GM19351 (cell line): ENCODE measurements around the gene CALM3.
"Not testable (repeated sequence)": the region's sequence is repeated elsewhere in the genome, so short reads cannot be mapped to it uniquely, and the experiment has no call there.

Source experiments
- ATAC-seq: cut with Tn5 transposase; IDR thresholded peaks from one replicate; pipeline ENCODE4 v1.9.1; 2021; ENCODE audit warnings: mild to moderate bottlenecking, moderate library complexity; ENCODE audit not compliant: unreplicated experiment

CALM3 gene

DNA sequence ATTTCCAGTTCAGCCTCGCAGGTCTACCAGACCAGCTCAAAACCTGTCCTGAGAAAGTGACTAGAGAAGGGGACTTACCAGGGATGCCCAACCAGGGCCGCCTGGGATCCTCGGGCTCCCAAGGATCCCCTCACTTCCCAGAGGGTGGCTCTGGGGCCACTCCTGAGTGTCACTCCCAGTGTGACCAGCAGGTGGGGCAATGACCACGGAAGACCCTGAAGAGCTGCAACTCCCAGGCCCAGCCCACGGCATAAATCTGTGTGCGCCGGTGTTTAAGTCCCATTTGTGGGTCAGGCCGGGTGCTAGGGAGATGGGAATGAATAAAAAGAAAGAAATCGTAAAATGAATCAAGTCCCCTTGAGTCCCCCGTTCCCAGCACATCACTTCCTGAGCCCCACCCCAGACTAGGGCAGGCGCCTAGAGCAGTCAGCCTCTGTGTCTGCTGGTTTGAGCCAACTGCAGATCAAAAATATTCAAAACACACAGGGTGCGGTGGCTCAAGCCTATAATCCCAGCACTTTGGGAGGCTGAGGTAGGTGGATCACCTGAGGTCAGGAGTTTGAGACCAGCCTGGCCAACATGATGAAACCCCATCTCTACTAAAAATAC, 13.1 kb downstream of the CALM3 start:
- ATAC-seq = no peak

DNA sequence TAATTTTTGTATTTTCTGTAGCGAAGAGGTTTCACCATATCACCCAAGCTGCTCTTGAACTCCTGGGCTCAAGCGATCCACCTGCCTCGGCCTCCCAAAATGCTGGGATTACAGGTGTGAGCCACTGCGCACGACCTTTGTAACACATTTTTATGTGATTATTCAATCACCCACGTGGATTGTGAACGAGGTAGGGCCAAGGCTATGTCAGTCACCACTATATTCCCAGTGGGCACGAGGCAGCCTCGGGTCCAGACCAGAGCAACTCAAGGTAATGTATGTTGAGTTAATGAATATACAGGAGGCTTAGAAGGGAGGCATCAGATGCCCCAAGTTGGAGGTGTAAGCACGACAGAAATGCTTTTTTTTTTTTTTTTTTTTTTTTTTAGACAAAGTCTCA, 14.8 kb downstream of the CALM3 start:
- ATAC-seq = no peak

DNA sequence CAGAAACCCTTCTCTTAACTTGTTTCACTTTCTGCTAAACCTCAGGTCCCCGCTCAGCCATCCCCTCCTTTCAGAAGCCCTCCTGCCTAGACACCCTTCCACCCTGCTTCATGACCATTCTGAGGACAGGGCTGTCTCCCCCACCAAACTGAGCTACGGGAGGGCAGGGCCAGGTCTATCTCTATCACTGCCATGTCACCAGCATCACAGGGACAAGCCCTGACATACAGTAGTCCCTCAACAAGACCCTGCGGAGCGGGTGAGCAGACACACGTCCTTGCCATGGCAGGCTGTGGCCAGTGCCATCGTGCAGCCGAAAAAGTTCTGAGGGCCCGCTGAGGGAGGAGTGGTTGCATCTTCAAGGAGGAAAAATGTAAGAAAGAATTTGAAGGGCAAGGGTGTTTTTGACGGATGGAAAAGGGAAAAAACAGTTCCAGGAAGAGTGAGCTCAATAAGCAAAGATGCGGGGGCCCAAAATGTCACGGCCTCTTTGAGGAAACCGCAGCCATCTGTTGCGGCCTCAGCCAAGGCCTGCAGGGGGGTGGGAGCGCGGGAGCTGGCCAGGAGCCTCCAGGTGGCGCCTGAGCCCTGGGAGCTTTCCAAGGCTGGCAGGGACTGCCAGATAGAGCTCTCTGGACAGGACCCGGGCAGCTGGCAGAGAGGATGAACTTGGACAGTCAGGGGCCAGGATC, 15.6 kb downstream of the CALM3 start:
- no peak for ATAC-seq

DNA sequence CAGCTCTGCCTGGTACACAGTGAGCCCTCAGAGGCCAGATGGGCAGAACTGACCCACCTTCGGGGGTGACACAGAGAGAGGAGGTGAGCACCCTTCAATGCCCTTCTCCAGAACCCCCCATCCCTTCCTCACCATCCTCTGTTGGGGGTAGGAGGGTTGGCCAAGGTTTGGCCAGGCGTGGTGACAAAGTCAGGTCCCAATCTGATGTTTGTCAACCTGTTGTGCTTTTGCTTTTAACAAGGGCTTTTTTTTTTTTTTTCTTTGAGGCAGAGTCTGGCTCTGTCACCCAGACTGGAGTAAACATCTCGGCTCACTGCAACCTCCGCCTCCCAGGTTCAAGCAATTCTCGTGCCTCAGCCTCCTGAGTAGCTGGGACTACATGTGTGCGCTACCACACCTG, 16.5 kb downstream of the CALM3 start:
- ATAC-seq = no peak

DNA sequence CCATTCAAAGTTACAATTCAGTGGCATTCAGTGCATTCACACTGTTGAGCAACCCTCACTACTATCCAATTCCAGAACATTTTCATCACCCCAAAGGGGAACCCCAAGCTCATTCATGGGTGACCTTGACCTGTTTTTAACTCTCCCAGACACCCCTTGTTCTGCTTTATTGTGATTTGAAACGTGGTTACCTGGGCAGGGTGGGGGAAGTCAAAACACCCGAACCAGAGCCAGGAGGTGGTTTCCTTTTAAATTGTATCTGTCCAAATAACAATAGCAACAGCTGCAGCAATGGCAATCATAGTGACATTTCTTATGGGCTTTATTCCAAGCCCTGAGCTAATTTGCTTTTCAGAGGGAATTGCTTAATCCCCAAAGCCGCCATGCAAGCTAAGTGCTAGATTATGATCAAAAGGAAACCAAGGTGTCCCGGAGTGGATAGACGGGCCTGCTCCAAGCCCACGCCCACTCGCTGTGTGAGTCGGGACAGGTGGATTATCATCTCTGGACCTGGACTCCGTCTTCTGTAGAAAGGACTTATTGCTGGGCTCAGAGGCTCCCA, 17.6 kb downstream of the CALM3 start:
- no peak for ATAC-seq

DNA sequence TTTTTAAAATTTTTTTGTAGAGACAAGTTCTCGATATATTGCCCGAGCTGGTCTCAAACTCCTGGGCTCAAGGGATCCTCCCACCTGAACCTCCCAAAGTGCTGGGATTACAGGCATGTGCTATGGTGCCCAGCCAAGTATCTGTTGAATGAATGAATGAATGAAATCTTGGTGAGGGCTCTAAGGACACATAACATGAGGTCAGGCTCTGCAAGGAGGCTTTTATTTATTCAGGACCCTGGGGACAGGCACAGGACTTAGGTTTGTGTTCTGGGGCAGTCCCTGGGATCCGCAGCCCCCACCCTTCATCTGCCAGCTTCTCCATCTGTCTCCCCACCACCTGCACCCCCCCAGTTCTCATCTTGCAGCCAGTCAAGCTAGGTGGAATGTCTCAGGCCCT, 19.1 kb downstream of the CALM3 start:
- ATAC-seq = no peak

DNA sequence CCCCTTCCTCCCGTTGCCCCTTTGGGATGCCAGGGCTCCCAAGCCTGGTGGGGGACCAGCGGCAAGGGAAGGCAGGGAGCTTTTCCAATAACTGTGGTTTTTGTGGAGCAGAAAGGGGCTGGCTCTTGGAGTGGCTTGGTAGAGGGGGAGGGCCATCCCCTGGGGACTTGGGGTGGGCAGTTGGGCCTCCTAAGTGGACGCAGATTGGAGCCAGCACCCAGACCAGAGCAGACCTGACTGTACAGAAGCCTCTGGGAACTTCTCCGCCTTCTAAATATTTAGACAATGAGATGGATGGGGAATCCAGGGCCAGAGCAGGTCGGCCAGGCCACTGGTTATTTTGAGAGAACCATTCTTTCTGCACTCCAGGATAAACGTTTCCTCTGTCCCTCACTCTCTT, 19.6 kb downstream of the CALM3 start:
- no peak for ATAC-seq

DNA sequence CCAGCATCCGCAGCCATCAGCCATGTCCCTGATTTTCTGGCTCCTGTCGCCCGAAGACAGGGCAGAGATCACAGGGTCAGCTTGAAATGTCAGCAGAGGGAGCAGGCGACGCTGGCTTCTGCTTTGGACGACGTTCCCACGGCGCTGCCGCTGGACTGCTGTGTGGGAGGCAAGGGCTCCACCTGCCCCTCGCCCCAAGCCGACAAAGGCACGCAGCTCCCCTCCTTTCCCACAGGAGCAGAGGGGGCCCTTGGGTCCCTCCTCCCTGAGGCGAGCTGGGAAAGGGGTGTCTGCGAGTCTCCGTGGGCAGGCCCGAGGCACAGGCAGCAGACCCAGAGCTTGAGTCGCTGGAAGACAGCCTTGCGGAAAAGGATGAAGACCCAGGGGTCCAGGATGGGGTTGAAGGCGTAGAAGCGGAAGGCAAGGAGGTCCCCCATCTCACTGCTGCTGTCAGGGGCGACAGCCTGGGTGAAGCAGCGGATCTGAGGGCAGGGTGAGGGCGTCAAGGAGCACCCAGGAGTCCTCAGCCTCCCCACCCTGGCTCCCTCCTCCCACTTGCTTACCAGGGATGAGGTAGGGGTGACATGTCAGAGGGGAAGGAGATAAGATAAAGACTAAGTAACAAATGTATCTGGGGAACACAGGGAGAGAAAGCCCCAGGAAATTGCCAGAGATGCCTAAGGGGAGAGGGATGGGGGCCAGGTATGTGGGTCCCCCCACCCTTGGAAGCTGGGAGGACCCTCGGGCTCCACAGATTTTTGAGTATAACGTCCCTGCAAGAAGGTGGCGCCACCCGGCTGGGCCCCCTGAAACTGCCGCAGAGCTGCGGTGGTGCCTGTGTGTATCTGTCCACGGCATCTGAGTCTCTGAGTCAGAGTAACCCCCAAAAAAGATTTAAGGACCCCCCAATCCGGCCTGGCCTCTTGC, 20.3 kb downstream of the CALM3 start:
- no peak for ATAC-seq

DNA sequence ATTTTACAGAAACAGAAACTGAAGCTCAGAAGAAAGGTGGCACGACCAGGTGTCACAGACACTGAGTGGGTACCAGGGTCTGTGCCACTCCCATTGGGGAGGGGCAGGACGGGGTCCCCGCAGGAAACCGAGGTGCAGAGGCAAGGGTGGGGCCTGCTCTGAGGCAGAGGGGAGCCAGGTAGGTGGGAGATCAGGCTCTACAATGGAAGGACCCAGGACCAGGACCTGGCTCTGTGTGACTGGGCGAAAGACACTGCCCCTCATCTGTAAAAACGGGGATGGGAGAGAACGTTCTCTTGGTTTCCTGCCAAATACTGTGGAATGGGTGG, 21.0 kb downstream of the CALM3 start:
- no peak for ATAC-seq

DNA sequence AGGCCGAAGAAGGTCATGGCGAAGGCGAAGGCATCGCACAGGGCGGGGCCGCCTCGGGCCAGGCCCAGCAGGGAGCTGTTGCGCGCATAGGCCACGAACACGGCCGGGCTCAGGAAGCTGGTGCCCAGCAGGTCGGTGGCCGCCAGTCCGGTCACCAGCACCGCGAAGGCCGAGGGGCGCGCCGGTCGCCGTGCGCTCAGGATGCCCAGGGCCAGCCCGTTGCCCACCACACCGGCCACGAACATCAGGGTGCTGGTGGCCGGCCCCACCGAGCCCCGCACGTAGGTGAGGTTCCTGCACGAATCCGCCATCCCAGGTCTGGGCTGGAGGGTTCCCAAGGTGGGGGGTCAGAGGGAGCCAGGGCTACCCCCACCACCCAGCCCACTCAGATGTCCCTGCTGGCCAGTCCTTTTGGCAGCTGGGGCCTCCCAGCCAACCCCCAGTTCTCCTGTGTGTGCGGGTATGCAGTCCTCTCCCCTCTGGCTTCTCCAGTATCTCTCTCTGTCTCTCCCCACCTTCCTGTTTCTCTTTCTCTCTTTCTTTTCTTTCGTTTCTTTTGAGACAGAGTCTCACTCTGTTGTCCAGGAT, 22.9 kb downstream of the CALM3 start:
- ATAC-seq = no peak

DNA sequence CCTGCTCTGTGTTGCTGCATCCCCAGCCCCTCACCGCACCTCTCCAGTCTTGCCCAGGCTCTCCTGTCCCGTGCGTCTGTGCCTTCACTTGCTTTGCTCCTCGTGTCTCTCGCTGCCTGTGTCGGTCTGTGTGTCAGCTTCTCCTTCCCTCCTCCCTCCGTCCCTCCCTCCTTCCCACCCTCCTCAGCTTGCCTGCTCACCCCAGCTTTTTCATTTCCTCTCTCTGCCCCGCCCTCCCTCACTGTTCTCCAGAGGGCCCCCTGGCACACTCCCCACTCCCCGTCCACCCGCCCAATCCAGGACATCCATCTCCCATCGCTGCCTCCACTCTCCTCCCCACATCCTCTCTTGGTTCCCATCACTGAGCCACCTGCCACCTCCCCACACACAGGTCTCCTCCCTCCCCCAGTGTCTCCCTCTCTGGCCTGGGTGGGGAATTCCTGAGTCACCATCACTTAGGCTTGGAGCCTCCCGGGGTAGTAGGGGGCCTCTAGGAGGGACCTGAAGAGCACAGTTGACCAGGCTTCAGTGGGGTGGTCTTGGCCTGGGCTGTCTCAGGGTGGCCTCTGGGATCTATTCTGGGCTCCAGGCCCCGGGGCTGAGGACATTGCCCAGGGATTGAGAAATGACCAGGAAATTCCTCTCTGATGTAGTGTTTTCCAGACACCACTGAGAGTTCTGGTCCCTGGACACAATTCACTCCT, 24.0 kb downstream of the CALM3 start, which contains the start of gene PTGIR:
Gene PTGIR, minus strand, starts transcription at position 132 of the 704 bp plus-strand sequence. CDS start 864 bp downstream, outside the sequence.
- no peak for ATAC-seq

DNA sequence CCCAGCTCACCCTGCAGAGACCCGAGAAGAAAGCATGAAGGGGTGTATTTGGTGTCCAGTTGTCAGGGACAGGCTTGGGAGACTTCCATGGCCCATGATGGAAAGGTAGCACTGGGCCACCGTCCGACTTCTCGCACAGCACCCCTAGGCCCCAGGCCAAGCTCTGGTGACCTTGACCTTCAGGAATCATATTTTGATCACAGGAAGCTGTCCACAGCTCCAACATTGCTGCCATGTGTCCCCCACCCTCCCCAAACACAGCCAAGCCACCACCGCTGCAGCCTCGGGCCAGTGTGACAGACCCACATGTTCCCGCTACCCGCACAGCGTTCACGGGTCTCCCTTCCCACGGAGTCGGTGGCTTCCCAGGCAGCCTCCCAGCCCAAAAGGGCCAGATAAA, 24.6 kb downstream of the CALM3 start:
- no peak for ATAC-seq

DNA sequence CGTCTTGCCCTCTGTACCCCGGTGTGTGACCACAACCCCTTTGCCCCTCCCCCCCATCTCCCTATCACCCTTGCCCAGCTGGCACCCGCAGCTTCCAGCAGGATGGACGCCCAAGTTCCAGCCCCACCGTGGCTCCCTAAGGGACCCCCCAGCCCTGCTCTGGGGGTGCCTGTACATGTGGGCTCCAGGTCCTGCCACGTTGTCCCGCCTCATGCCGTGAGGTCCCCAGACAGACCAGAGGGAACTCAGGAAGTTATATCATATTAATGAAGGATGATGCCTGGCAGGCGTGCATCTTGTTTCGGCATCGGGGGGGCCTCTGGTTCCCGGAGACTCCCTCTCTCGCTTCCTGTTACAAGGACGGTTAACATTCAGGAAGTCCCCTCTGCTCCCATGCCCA, 25.3 kb downstream of the CALM3 start:
- no peak for ATAC-seq

DNA sequence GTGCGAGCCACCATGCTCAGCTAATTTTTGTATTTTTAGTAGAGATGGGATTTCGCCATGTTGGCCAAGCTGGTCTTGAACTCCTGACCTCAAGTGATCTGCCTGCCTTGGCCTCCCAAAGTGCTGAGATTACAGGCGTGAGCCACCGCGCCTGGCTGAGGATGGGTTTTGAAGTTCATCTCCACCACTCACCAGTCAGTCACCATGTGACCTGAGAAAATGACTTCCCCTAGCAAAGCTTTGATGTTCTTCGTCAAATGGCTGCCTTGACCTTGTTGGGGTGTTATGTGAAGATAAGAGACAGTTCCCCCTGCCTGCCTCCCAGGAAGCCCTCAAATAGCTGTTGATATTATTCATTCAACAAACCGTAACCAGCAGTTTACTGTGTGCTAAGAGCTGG, 27.8 kb downstream of the CALM3 start:
- not testable (repeated sequence) for ATAC-seq

DNA sequence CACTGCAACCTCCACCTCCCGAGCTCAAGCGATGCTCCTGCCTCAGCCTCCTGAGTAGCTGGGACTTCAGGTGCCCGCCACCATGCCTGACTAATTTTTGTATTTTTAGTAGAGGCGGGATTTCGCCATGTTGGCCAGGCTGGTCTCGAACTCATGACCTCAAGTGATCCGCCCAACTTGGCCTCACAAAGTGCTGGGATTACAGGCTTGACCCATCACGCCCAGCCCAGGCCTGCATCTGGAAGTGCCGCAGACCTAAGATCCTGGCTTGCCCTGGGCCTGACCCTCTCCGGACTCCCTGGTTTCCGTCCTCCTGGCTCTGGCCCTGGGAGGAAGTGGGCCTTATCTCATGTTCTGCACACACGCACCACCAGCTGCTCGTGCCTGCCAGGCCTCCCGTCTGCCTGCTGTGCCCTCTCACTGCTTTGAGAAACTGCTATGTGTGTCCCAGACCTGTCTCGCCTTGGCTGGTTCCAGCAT, 28.5 kb downstream of the CALM3 start:
- ATAC-seq = no peak

DNA sequence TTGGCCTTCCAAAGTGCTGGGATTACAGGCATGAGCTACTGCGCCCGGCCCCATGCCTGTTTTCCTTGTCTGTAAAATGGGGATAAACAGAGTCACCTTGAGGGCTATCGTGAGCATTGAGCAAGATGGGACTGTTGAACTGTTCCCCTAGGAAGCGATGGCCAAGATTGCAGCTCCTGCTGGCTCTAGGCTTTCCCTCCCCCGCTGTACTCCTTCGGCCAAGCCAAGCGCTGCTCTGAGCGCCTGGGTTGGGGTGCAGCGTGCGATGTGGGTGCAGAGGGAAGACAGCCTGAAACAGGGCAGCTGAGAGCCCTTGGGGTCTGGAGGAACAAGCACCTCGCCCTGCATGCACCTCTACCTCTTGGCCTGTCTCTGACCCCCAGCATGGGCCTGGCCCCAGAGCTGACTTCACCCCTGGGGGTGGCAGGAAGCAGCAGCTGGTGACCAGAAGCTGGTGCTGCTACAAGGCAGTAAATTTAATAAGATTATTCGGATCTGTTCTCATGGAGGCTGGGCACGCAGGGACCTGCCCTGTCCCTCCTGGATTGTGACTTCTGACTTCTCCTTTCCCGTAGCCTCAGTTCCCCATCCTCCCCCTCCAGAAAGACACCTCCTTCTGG, 29.6 kb downstream of the CALM3 start:
- no peak for ATAC-seq

DNA sequence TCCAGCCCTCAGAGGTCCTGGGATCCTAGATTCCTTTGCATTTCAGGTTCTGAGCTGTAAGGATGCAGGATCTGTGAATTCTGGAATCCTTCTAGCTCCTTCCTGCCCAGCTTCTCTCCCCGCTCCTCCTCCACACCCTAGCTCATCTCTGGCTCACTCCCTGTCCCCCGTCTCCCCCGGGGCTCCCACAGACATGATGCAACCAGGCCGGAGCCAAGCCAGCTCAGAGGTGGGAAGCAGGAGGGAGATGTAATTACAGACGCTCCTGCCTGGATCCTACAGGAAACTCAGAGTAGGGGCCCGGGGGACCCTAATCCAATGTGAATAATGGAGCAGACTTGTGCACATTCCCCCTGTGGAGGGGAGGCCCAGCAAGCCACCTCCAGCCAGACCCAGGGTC, 30.4 kb downstream of the CALM3 start:
- no peak for ATAC-seq

DNA sequence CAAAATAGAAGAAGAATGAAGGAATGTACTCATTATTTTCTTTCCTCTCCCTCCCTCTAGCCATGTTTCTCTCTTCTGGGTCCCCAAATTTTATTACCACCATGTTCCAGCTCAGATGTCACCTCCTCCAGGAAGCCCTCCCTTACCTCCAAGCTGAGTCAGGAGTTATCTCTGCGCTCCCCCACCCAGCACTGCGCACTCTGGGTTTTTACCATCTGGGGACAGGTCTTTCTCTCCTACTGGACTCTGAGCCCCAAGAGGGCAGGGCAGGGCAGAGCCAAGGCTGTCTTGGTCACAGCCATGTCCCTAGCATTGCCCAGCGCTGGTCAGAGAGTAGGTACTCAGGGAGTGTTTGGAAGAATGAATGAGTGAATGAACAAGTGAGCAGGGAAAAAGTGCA, 32.0 kb downstream of the CALM3 start:
- no peak for ATAC-seq

DNA sequence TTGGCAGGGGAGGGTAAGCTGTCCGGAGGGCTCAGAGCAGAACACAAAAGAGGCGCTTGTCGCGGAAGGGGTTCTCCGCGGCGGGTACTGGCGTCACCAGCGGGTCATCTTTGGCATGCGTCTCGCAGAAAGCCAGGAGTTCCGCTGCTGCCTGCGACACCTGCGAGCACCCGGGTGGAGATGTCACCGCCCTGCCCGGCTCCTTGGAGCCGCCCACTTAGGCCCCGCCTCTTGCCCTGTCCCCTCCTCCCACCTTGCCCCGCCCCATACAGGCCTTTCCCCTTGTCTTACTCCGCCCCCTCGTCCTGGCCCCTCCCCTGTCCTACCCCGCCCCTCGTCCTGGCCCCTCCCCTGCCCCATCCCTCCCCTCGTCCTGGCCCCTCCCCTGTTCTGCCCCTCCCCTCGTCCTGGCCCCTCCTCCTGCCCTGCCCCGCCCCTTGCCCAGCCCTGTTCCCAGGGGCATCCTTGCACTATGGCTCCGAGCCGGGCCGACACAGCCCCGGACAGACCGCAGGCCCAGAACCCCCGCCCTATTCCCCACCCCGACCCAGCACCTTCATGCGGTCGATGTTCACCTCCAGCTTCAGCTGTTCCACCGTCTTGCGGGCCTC, 33.0 kb downstream of the CALM3 start:
- ATAC-seq = no peak
